Stimulated activated CD8-positive, alpha-beta memory T cell treated with anti-CD3 and anti-CD28 coated beads, Interleukin-12 subunit alpha, Interleukin-12 subunit beta, amount 100 ng/mL, for 1 hour (primary cell): ENCODE results near the gene SYK.
"Not testable (repeated sequence)": the region's sequence is repeated elsewhere in the genome, so short reads cannot be mapped to it uniquely, and the experiment has no call there.

ENCODE experiments used
- DNase-seq: peaks from one replicate; pipeline ENCODE4 v3.0.0-alpha.2; 2020; ENCODE audit warnings: low read depth

The SYK gene

GRCh38 chr9:90795871-90796317 lies 5.7 kb upstream of the SYK start:
- no peak for DNase-seq

- no peak for DNase-seq
Observed at GRCh38 chr9:90799271-90799852, 2.3 kb upstream of the SYK start.

GRCh38 chr9:90801973-90802322 lies 329 bp downstream of the SYK start:
- no peak for DNase-seq

GRCh38 chr9:90802386-90802985 lies 867 bp downstream of the SYK start:
- DNase-seq = no peak

- no peak for DNase-seq
Observed at GRCh38 chr9:90803860-90804593, 2.4 kb downstream of the SYK start.

- DNase-seq = no peak
Observed at GRCh38 chr9:90805006-90805996, 3.7 kb downstream of the SYK start.

- DNase-seq = no peak
Observed at GRCh38 chr9:90807006-90807405, 5.4 kb downstream of the SYK start.

GRCh38 chr9:90808398-90808797 lies 6.8 kb downstream of the SYK start:
- no peak for DNase-seq

- DNase-seq = no peak
Observed at GRCh38 chr9:90808890-90809685, 7.5 kb downstream of the SYK start.

- no peak for DNase-seq
Observed at GRCh38 chr9:90810691-90811090, 9.1 kb downstream of the SYK start.

- no peak for DNase-seq
Observed at GRCh38 chr9:90813046-90813445, 11.4 kb downstream of the SYK start.

GRCh38 chr9:90813523-90813922 lies 11.9 kb downstream of the SYK start:
- DNase-seq = no peak

- no peak for DNase-seq
Observed at GRCh38 chr9:90814355-90814754, 12.7 kb downstream of the SYK start.

- no peak for DNase-seq
Observed at GRCh38 chr9:90815183-90815943, 13.7 kb downstream of the SYK start.

- no peak for DNase-seq
Observed at GRCh38 chr9:90815944-90816357, 14.3 kb downstream of the SYK start.

- DNase-seq = no peak
Observed at GRCh38 chr9:90816690-90817089, 15.1 kb downstream of the SYK start.

GRCh38 chr9:90818279-90818678 lies 16.7 kb downstream of the SYK start:
- no peak for DNase-seq

- not testable (repeated sequence) for DNase-seq
Observed at GRCh38 chr9:90820406-90820805, 18.8 kb downstream of the SYK start.

- not testable (repeated sequence) for DNase-seq
Observed at GRCh38 chr9:90821236-90821635, 19.6 kb downstream of the SYK start.

GRCh38 chr9:90821697-90822096 lies 20.1 kb downstream of the SYK start:
- DNase-seq = no peak

GRCh38 chr9:90822866-90823265 lies 21.2 kb downstream of the SYK start:
- DNase-seq = no peak
